ENCODE measurements around the gene AARSD1.
"Not testable (repeated sequence)": the region's sequence is repeated elsewhere in the genome, so short reads cannot be mapped to it uniquely, and the experiment has no call there.

The AARSD1 gene

GRCh38 chr17:42964161-42964932 lies at the start of gene AARSD1:
Gene AARSD1, minus strand, starts transcription at chr17:42964454. Its CDS starts 14 bp downstream, at chr17:42964440.
- H3K4me1 ChIP-seq (ENCODE audit: control insufficient read depth, insufficient read depth, low read length) = peaks cover 13% of the 10 kb centered on the region
- DNase-seq (ENCODE audit: low read depth) = peak; percentile 96
- H3K9me3 ChIP-seq (ENCODE audit: control insufficient read depth, low read length) = no peaks in the 10 kb centered on the region
- no peaks in the 10 kb centered on the region for H3K27me3 ChIP-seq (replicated peaks; ENCODE audit: control insufficient read depth, insufficient read depth, low read length)
- peaks cover 29% of the 10 kb centered on the region for H3K36me3 ChIP-seq (ENCODE audit: control insufficient read depth, insufficient read depth, low read length, severe bottlenecking)
- H3K9ac ChIP-seq (ENCODE audit: low read length) = peak within 1 kb of the TSS; percentile 93
- H3K4me3 ChIP-seq (ENCODE audit: low read length) = peak within 1 kb of the TSS; percentile 95

GRCh38 chr17:43013296-43013695 lies 49.0 kb upstream of the AARSD1 start:
- DNase-seq (ENCODE audit: low read depth) = no peak
- Histone ChIP-seq H3K27me3 (replicated peaks; ENCODE audit: control insufficient read depth, insufficient read depth, low read length) (no peaks in the 10 kb centered on the region), H3K36me3 (ENCODE audit: control insufficient read depth, insufficient read depth, low read length, severe bottlenecking) (peaks cover 49% of the 10 kb centered on the region), H3K9ac (ENCODE audit: low read length) (no peak overlapping the region), H3K4me1 (ENCODE audit: control insufficient read depth, insufficient read depth, low read length) (peaks cover 39% of the 10 kb centered on the region), H3K4me3 (ENCODE audit: low read length) (no peak overlapping the region), H3K9me3 (ENCODE audit: control insufficient read depth, low read length) (no peaks in the 10 kb centered on the region)

- Histone ChIP-seq H3K9ac (ENCODE audit: low read length) (peak overlapping the region; percentile 41), H3K4me3 (ENCODE audit: low read length) (peak overlapping the region; percentile 11), H3K27me3 (replicated peaks; ENCODE audit: control insufficient read depth, insufficient read depth, low read length) (no peaks in the 10 kb centered on the region), H3K4me1 (ENCODE audit: control insufficient read depth, insufficient read depth, low read length) (peaks cover 35% of the 10 kb centered on the region), H3K36me3 (ENCODE audit: control insufficient read depth, insufficient read depth, low read length, severe bottlenecking) (peaks cover 38% of the 10 kb centered on the region), H3K9me3 (ENCODE audit: control insufficient read depth, low read length) (no peaks in the 10 kb centered on the region)
- DNase-seq (ENCODE audit: low read depth) = no peak
These were observed 47.6 kb upstream of the AARSD1 start for GRCh38 chr17:43011728-43012472.

- H3K4me3 ChIP-seq (ENCODE audit: low read length) = no peak overlapping the region
- H3K36me3 ChIP-seq (ENCODE audit: control insufficient read depth, insufficient read depth, low read length, severe bottlenecking) = peaks cover 27% of the 10 kb centered on the region
- H3K27me3 ChIP-seq (replicated peaks; ENCODE audit: control insufficient read depth, insufficient read depth, low read length) = no peaks in the 10 kb centered on the region
- peaks cover 33% of the 10 kb centered on the region for H3K4me1 ChIP-seq (ENCODE audit: control insufficient read depth, insufficient read depth, low read length)
- H3K9ac ChIP-seq (ENCODE audit: low read length) = no peak overlapping the region
- no peaks in the 10 kb centered on the region for H3K9me3 ChIP-seq (ENCODE audit: control insufficient read depth, low read length)
- no peak for DNase-seq (ENCODE audit: low read depth)
These were observed 46.5 kb upstream of the AARSD1 start for GRCh38 chr17:43010667-43011308.

GRCh38 chr17:43006639-43007551 lies 42.6 kb upstream of the AARSD1 start, which contains the start of gene IFI35:
Gene IFI35, plus strand, starts transcription at chr17:43006784. Its CDS starts 164 bp downstream, at chr17:43006948.
- peak within 1 kb of the TSS; percentile 99 for H3K4me3 ChIP-seq (ENCODE audit: low read length)
- H3K36me3 ChIP-seq (ENCODE audit: control insufficient read depth, insufficient read depth, low read length, severe bottlenecking) = peaks cover 18% of the 10 kb centered on the region
- peak within 1 kb of the TSS; percentile 99 for H3K9ac ChIP-seq (ENCODE audit: low read length)
- H3K27me3 ChIP-seq (replicated peaks; ENCODE audit: control insufficient read depth, insufficient read depth, low read length) = no peaks in the 10 kb centered on the region
- H3K4me1 ChIP-seq (ENCODE audit: control insufficient read depth, insufficient read depth, low read length) = peaks cover 23% of the 10 kb centered on the region
- no peaks in the 10 kb centered on the region for H3K9me3 ChIP-seq (ENCODE audit: control insufficient read depth, low read length)
- DNase-seq (ENCODE audit: low read depth) = peak; percentile 91

GRCh38 chr17:43003542-43004172 lies 39.4 kb upstream of the AARSD1 start:
- DNase-seq (ENCODE audit: low read depth) = no peak
- Histone ChIP-seq H3K4me1 (ENCODE audit: control insufficient read depth, insufficient read depth, low read length) (peaks cover 43% of the 10 kb centered on the region), H3K36me3 (ENCODE audit: control insufficient read depth, insufficient read depth, low read length, severe bottlenecking) (peaks cover 42% of the 10 kb centered on the region), H3K27me3 (replicated peaks; ENCODE audit: control insufficient read depth, insufficient read depth, low read length) (no peaks in the 10 kb centered on the region), H3K4me3 (ENCODE audit: low read length) (no peak overlapping the region), H3K9ac (ENCODE audit: low read length) (no peak overlapping the region), H3K9me3 (ENCODE audit: control insufficient read depth, low read length) (no peaks in the 10 kb centered on the region)

GRCh38 chr17:43000894-43001293 lies 36.6 kb upstream of the AARSD1 start:
- peak overlapping the region; percentile 47 for H3K9ac ChIP-seq (ENCODE audit: low read length)
- H3K4me1 ChIP-seq (ENCODE audit: control insufficient read depth, insufficient read depth, low read length) = peaks cover 44% of the 10 kb centered on the region
- not testable (repeated sequence) for H3K27me3 ChIP-seq (replicated peaks; ENCODE audit: control insufficient read depth, insufficient read depth, low read length); DNase-seq (ENCODE audit: low read depth); H3K9me3 ChIP-seq (ENCODE audit: control insufficient read depth, low read length)
- H3K36me3 ChIP-seq (ENCODE audit: control insufficient read depth, insufficient read depth, low read length, severe bottlenecking) = peaks cover 42% of the 10 kb centered on the region
- peak overlapping the region; percentile 19 for H3K4me3 ChIP-seq (ENCODE audit: low read length)

- Histone ChIP-seq H3K9ac (ENCODE audit: low read length) (peak overlapping the region; percentile 99), H3K36me3 (ENCODE audit: control insufficient read depth, insufficient read depth, low read length, severe bottlenecking) (peaks cover 50% of the 10 kb centered on the region), H3K4me1 (ENCODE audit: control insufficient read depth, insufficient read depth, low read length) (peaks cover 44% of the 10 kb centered on the region), H3K4me3 (ENCODE audit: low read length) (peak overlapping the region; percentile 98), H3K27me3 (replicated peaks; ENCODE audit: control insufficient read depth, insufficient read depth, low read length) (no peaks in the 10 kb centered on the region), H3K9me3 (ENCODE audit: control insufficient read depth, low read length) (no peaks in the 10 kb centered on the region)
- DNase-seq (ENCODE audit: low read depth) = peak; percentile 19
These were observed 34.8 kb upstream of the AARSD1 start for GRCh38 chr17:42999003-42999525.

- no peaks in the 10 kb centered on the region for H3K27me3 ChIP-seq (replicated peaks; ENCODE audit: control insufficient read depth, insufficient read depth, low read length)
- peaks cover 49% of the 10 kb centered on the region for H3K36me3 ChIP-seq (ENCODE audit: control insufficient read depth, insufficient read depth, low read length, severe bottlenecking)
- no peaks in the 10 kb centered on the region for H3K9me3 ChIP-seq (ENCODE audit: control insufficient read depth, low read length)
- peak within 1 kb of the TSS; percentile 99 for H3K9ac ChIP-seq (ENCODE audit: low read length)
- peak within 1 kb of the TSS; percentile 98 for H3K4me3 ChIP-seq (ENCODE audit: low read length)
- peak; percentile 100 for DNase-seq (ENCODE audit: low read depth)
- H3K4me1 ChIP-seq (ENCODE audit: control insufficient read depth, insufficient read depth, low read length) = peaks cover 38% of the 10 kb centered on the region
These were observed 34.0 kb upstream of the AARSD1 start, which contains the start of gene RPL27 for GRCh38 chr17:42997984-42998938. Gene RPL27, plus strand, starts transcription at chr17:42998419. Its CDS starts 332 bp downstream, at chr17:42998751.
